ENCODE measurements around the gene KREMEN1.

GRCh38 chr22:29112681-29113080, 39.8 kb downstream of the KREMEN1 start:
- TF ChIP-seq, protein P1, sequence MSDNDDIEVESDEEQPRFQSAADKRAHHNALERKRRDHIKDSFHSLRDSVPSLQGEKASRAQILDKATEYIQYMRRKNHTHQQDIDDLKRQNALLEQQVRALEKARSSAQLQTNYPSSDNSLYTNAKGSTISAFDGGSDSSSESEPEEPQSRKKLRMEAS (IDR thresholded peaks at IDR 0.05; ENCODE audit: low read depth, low read length): no peak
- TF ChIP-seq CTCF (IDR thresholded peaks at IDR 0.05; ENCODE audit: low read depth, low read length): no peak

Measured in NB4 (cell line).